RPMI7951 (cell line): Measurements from ENCODE around the gene STARD8. TPM values are rescaled to one million over a fixed set of nuclear protein-coding genes. Genes with fewer than 3 reads are reported as not detected.
A peak's percentile ranks its signal among the peaks of the same experiment; 100 is the strongest.

ENCODE experiments used
- DNase-seq: peaks from one replicate; pipeline ENCODE4 v3.0.0-alpha.2; 2012; ENCODE audit warnings: low read depth
- total RNA-seq: library from RNA; depleted of rRNA; stranded (reverse); fragments of >200 nt; shearing (Covaris generic); gene quantifications from 2 replicates; pipeline ENCODE4 v1.2.3, GENCODE V29; 2014

The STARD8 gene
- total RNA-seq, 1 experiment from 2014 or later, result 10.2 TPM

DNA sequence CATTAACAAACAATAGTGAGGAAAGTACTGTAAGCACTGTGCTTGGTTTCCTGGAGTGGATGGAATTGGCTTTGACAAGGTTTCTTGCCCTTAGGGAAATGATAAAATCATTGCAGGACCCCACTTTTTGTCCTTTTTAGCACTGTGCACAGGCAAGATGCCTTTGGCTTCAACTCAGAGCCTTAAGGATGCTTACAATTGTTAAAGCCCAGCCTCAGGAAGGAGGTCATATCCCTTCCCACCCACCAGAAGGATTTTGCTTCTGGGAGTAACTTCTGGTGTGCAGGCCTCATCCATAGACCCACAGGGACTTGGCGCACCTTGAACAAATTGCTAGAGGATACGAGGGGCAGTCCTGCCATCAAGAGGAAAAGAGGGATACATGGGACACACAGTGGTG is 44.5 kb downstream of the STARD8 start:
- DNase-seq, result no peak

DNA sequence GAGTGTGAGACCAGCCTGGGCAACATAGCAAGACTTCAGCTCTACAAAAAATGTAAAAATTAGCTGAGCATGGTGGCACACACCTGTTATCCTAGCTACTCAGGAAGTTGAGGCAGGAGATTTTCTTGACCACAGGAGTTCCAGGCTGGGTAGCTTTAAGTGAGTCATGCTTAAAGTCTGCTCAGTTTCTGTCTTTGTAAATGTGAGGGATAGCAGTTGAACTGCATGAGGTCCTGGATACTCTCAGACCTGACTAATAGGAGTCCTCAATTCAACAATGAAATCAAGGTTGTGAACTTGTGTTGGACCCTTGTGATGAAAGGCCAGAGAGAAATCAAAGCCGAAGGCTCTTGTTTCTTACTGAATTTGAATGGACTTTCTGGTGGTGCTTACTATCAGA is 45.2 kb downstream of the STARD8 start:
- DNase-seq, result peak; percentile 59

DNA sequence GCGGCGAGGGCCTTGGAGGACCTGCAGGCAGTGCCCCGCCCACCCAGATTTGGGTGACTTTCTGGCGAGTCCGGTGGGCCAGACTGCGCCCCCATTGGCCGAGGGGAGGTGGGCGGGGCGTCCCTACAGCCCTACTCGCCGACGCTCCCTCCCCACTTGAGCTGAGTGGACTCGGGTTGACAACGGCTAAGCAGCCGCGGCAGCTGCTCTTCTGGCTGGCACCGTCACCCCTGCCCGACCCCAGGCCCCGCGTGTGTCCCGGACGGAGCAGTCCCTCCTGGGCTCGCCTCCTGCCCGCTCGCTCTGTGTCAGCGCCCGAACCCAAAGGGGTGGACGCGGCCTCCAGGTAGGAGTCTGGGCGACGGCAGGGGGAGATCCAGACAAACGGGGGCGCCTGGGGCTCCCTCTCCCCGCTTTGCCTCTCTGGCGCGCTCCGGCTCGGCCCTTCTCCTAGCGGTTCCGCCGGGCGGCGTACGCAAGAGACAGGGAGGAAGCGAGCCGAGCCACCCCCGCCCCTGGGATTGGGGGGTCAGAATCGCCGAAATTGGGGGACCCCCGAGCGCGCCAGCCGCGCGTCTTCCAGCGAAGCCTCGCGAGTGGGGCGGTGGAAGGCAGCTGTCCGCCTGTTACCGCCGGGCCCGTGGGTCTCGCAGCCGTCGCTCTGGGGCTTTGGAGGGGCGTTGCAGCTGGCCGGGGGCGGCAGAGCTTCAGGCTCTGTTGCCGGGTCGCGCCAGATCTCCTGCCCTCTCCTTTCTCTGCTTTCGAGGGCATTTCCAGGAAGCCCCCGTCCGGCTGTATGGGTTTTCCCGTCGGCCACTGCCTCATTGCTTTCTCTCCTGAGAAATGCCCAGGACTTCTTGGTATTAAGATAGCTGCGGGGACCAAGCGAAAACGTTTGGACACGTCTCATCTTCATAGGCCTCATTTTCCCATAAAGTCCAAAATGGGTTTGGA is 46.3 kb downstream of the STARD8 start:
- DNase-seq, result peak; percentile 87

DNA sequence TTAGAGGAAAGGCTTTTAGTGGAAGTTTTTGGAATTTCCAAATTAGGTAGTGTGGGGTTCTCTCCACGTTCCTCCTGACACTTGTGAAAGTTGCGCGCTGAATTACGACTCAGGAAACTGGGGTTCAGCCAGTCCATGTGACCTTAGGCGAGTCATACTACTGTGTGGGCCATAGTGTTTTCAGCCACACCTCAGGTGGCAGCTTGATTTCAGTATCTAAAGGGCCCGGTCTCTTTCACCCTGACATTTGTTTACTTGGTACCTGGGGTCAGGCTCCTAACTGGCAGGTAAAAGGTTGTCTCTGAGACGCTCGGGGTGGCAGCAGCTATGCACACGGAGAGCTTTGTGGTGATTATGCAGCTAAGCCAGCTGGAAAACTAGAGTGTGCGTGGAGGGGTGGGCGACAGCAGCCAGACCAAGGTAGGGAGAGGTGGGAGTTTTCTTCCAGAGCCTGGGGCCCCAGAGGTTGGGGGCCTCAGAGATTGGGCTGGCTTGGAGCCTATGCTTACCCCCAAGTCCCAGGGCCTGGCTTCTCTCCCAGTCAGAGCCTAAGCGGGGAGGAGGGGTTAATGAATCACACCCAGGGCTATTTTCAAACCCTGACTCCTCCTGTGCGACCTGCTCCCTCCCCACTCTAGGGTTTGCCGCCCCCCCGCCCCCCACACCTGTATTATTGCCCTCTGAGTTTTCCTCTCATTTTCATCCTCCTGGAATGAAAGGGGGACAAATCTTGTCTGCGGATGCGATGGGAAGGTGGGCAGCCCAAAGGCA is 47.2 kb downstream of the STARD8 start:
- no peak for DNase-seq

DNA sequence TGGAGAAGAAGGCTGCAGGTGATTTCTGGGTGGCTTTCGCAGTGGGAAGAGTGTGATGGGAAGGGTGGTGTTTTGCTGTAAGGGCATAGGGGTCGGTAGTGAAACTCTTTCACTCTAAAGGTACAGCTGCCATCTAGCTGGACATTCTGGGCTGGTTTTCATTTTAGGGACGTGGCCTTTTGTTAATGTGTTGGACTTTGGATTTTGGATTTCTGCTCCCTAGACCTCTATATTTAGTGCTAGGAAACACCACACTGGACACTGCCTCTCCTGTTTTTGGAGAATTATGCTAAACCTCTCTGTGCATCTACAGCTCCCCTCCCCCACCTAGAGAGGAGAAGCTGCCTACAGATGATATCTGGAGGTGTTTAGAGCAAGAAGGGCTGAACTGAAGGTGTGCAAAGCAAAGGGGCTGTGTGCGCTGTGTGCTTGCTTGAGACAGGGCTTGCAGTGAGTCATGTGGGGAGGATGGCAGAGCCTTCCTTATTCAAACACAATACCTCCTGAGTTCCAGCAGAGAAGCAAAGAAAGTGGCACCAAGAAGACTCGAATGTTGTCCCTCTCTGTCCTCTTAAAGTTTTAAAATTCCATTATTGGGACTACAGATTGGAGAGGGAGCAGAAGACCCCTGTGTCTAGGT is 47.9 kb downstream of the STARD8 start:
- no peak for DNase-seq

DNA sequence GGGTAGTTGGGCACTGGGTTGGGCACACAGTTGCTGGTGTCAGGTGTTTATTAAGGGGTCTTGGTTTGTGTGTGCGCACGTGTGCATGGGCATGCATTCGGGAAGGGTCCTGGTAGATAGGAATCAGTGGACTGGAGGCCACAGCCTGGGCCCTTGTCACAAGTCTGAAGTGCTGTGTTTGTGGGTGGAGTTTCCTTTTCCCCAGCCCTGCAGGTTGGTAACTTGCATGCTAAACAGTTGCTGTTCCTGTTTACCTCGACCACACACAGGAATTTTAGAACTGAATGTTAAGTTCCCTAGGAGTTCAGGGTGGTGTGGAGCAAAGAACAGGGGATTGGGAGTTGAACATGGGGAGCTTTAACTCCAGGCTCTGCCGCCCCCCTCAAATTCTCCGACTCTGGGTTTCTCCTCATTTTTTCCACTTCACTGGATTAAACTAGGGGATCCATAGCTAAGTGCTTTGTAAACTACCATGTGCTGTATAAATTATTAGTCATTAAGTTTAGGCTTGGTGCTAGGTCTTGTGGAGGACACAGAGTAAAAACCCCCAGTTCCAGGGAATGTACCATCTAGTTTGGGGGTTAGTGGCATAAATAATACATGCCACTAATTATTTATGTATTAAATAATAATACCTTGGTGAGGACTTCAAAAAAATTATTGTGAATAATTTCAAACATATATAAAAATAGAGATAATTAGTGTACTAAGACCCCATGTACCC is 49.0 kb downstream of the STARD8 start:
- DNase-seq, result no peak

DNA sequence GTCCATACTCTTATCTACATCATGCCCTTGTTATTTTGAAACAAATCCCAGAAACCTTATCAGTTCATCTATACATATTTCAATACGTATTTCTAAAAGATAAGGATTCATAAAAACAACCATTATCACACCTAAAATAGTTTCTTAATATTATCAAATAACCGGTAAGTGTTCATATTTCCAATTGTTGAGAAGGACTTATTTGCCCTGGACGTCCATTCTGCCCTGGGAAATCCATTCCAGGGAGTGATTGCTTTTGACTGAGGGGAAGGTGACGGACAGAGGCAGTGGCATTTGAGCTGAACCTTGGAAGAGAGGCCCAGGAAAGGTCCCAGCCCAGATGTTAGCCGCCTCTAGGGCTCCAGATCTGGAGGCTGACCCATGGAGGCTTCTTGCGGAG is 49.6 kb downstream of the STARD8 start:
- DNase-seq, result no peak

DNA sequence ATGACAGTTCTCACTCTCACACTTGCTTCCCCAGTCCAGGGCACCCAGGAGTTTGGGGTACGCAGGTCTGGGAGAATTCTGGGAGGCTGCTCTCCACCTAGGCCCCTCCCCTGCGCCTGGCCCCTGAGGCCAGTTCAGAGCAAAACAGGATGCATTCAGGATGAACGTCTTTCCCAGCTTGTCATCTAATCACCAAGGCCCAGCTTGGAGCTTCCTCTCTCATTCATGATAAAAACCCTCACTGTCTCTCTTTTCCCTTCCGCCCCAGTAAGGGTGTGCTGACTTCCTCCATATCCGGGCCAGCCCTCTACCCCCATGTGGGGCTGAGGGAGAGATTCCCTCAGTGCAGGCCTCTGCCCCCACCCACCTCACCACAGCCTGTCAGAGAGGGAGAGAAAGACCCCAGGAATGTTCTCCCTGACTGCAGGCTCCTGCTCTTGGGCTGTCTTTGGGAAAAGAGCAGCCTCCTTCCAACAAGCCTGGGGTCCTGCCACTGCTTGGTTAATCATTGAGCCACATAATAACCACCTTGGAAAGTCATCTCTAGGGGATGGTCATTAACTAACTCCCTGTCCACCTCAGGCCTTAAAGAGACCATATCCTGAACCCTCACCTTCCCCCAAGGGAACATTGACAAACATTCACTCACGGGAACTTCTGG is 50.1 kb downstream of the STARD8 start:
- no peak for DNase-seq

DNA sequence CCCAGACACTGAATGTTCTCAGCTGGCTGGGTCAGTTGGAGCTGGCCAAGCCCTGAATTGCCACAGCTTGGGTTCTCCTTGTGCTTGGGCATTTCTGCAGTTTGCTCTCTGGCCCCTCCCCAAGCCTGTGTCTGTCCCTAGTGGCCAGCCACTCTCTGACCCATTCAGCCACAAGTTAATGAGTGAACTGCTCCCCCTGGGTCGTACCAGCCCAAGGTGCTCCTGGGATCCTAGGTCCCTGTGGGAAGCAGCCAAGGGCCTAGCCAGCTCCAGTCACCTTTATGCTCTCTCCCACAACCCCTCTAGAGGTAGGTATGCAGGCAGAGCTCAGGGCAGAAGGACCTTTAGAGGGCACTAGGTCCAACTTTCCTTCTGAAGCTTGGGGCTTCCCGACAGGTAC is 51.5 kb downstream of the STARD8 start:
- DNase-seq, result no peak

DNA sequence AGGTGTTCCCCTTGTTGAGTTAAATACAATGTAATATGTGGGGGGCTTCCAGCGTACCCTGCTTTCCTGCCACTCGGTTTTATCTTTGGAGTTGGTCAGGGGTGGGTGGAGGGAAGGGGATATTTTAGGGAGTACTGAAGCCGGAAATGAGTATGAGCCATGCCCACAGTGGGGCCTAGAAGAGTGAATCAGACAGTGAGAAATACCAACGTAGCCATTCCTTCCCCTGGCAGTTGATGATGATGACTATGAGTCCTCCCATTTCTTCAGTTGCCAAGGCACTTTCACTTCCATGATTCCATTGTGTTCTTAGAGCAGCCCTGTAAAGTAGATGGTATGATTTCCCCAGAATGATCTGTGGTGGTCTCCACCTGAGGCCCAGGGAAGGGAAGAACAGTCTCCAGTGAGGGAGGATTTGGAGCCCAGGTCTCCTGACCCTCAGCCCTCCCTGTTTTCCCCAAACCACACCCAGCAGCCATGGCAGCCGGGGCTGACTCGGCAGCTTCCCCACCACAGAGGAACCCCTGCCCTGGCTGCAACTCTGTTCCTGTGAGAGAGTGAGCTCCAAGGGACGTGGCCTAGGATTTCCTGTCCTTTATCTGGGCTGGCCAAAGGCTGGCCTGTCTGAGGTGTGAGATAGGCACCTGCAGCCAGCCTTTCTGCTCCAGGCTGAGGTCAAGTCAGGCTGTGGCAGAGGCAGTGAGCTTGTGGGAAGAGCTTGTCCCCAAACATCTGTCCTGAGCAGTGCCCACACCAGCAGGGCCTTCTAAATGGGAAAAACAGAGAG is 52.7 kb downstream of the STARD8 start:
- DNase-seq, result peak; percentile 81

DNA sequence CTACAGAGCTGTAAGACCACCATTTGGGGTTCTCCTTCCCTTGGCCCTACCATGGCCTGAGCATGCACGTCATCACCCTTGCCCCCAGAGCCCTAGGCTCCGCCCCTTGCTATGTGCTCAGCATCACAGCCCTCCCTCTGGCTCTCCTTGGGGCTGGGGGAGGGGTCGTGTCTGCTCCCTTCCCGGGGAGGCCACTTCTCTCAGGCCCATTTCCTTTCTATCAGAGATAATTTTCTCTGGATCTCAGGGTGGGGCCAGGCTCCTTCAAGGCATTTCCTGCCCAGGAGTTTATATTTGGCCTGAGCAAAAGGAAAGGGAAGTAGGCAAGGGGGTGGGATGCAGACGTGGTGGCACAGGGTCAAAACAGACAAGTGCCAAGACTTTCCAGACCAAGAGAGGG is 55.9 kb downstream of the STARD8 start:
- DNase-seq, result no peak

DNA sequence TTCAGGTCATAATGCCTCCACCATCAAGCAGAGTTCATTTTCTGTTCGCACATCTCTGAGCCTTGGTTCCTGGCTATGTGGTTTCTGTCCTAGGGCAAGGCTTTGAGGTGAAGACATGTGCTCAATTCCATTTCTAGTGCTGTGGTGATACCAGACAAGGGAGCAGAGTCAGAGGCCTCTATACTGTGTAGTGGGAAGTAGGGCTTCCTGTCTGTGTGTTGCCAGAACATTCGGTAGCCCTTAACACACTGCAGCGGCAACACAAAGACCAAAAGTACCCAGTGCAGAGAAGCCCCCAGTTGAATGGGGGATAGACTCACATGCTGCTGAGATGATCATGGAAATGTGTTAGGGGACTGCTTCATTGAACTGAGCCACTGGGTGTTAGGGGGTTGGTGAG is 56.4 kb downstream of the STARD8 start:
- DNase-seq, result no peak

DNA sequence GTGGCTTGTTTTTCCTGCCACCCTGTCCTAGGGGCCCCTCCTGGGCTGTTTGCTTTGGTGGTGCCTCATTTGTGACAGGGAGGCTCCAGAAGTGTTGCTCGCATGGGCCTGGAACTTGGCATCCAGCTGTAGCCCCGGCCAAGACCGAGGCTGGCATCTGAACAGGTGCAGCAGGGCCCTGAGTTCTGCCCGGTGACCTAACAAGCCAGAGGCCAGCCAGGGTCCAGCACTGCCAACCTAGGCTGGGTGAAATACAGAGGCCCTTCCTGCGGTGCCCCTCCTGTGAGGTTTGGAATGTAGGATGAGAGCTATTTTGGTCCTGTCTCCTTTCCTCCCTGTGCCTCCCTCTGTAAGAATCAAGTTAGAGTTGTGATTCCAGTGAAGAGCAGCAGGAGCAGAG is 58.5 kb downstream of the STARD8 start:
- no peak for DNase-seq

DNA sequence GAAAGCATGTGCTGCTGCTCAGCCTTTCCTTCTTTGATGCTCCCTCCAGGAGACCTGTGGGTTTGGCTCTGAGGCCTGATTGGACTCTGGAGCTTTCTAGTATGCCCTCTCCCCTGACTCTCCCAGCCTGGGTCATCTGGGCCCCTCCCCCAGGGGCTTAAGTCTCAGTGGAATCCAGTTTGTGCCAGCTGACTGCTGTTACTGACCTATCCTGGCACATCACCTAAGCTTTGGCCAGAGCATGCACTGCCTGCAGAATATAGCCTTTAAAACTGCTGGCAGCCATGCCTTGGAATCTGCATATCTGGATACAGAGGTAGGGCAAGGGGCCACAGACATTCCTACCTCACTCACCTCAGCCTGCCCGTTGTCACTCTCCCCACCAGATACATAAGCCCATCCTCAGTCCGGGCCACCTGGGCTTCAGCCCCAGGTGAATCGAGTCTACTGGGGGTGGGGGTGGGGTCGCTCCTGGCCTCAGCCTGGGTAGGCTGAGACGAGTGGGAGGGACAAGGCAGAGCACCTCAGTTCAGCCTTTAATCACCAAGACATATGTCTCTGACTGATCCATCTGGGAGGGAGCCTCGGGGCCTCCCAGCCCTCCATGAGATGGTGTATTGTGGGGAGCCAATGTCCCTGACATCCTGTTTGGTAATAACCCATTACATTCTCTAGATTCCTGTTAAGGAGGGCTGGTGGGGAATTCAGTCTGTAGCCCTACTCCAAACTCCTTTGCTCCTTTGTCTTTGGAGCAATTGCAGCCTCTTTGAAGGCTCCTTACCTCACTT is 61.2 kb downstream of the STARD8 start:
- peak; percentile 77 for DNase-seq

DNA sequence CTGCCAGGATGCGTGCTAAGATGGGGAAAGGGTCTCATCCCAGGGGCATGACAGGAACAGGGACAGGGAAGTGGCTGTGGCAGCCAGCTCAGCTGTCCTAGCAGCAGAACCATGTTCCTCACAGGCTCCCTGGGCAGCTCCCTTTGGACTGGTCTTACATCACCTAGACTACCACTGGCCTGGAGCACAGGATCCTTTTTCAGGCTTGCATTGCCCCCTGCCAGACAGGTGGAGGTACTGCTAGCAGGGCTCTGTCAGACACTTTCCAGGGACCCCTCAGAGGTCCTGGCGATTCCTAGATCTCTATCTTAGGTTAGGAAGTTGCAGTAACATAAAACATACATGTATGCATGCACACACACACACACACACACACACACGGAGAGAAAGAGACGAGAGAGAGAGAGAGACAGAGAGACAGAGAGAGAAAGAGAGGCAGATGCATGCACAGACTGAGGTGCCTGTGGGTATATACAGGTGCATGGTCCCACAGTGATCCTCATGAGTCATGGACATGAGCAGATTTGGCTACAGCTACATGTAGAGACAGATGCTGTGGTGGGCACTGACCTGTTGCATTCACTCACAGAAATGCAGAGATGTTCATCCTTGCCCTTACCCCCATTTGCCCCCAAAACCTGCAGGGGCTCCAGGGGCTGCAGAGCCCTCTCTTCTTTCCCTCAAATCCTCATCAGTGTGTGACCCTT is 63.6 kb downstream of the STARD8 start:
- DNase-seq, result peak; percentile 46

DNA sequence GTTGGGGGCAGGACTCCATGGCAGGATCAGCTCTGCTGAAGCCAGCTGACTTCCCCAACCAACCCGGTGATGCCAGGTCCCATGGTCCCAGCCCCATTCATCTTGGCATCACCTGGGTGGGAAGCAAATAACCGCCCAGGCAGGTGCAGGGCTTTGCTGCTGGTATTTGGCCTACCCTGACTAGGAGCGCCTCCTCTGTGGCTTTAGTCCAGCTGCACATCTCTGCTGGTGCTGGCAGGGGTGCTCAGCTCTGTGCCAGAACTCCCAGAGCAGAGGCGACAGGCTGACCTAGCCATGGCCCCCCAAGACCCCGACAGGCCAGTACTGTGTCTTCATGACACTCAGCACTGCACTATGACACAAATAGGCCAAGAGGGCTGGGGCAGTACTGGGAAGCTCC is 64.4 kb downstream of the STARD8 start:
- no peak for DNase-seq

DNA sequence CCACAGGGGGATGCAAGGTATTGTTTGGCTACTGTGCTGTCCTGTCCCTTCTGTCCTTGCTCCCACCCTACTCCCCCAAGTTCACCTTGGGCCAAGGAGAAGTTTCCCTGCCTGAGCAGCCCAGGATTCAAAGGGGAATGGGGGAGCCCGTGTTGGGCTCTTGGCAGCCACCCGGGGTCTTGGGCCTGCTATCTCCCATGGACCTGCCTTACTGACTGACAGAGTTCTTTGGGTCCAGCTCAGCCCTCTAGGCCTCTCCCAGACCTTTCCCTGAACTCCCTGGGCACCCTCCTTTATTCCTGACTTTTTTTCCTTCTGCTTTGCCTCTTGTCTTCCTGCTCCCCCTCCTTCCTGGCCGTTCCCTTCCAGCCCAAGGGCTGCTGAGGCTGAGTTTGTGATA is 67.4 kb downstream of the STARD8 start:
- DNase-seq, result no peak

DNA sequence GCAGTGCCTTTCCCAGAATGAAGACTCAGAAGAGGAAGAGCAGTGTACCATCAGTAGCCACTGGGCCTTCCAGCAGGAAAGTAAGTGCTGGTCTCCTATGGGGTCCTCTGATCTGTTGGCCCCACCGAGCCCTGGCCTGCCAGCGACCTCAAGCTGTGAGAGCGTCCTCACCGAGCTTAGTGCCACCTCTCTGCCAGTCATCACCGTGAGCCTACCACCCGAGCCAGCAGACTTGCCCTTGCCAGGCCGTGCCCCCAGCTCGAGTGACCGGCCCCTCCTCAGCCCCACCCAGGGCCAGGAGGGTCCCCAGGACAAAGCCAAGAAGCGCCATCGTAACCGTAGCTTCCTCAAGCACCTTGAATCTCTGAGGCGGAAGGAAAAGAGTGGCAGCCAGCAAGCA is 69.7 kb downstream of the STARD8 start:
- DNase-seq, result no peak
